Cardiac fibroblast (primary cell): Measurements from ENCODE around the gene CAMTA1.
A peak's percentile ranks its signal among the peaks of the same experiment; 100 is the strongest.

ENCODE experiments used
- DNase-seq, 2 donors: peaks; one replicate each; pipeline versions ENCODE4 v3.0.0 to v3.0.0-alpha.2; 2010; ENCODE audit warnings: low read depth in 2 of 2
- H3K4me3 ChIP-seq, 2 donors: replicated peaks in 1 of 2; 1 replicate in 1 of 2; 2 replicates in 1 of 2; pipeline ENCODE4 v1.5.1; 2011; ENCODE audit warnings: low read depth in 2 of 2, low read length in 2 of 2, mild to moderate bottlenecking in 2 of 2, moderate library complexity in 1 of 2
- CTCF ChIP-seq: IDR thresholded peaks from one replicate; pipeline ENCODE4 v1.5.1; 2011; ENCODE audit warnings: low read depth, mild to moderate bottlenecking, low read length, inconsistent platforms

CAMTA1 gene

GRCh38 chr1:6890686-6891085 lies 105.4 kb downstream of the CAMTA1 start:
- no peak for DNase-seq
- no peak overlapping the region for H3K4me3 ChIP-seq
- TF ChIP-seq CTCF, result no peak

GRCh38 chr1:6891781-6892579 lies 106.7 kb downstream of the CAMTA1 start:
- peak in 1 of 2 donors; percentile 56 for DNase-seq

GRCh38 chr1:6893388-6893787 lies 108.1 kb downstream of the CAMTA1 start:
- no peak for DNase-seq
- no peak for TF ChIP-seq CTCF
- H3K4me3 ChIP-seq, result no peak overlapping the region

More at GRCh38 chr1:6891781-6892579, 106.7 kb downstream of the CAMTA1 start:
- H3K4me3 ChIP-seq, result no peak overlapping the region
- no peak for TF ChIP-seq CTCF

- TF ChIP-seq CTCF, result no peak
- DNase-seq, result no peak
- H3K4me3 ChIP-seq, result no peak overlapping the region
Observed at GRCh38 chr1:6897138-6897537, 111.9 kb downstream of the CAMTA1 start.

- no peak for TF ChIP-seq CTCF
- H3K4me3 ChIP-seq, result no peak overlapping the region
Observed at GRCh38 chr1:6898974-6899539, 113.8 kb downstream of the CAMTA1 start.

GRCh38 chr1:6899621-6900020 lies 114.4 kb downstream of the CAMTA1 start:
- no peak for TF ChIP-seq CTCF
- no peak overlapping the region for H3K4me3 ChIP-seq
- DNase-seq, result no peak

More at GRCh38 chr1:6898974-6899539, 113.8 kb downstream of the CAMTA1 start:
- peak; percentile 25 to 62 for DNase-seq
